HepG2 (cell line): Measurements from ENCODE around the gene ERLEC1. TPM values are rescaled to one million over a fixed set of nuclear protein-coding genes. Genes with fewer than 3 reads are reported as not detected.

Experiments
- DDIT3 ChIP-seq: sonication (generic); formaldehyde crosslinking; IDR thresholded peaks from 2 replicates; pipeline ENCODE4 v1.4.0; 2020; ENCODE audit warnings: mild to moderate bottlenecking, missing genetic modification reagents
- GABPB1 ChIP-seq: IDR thresholded peaks from 2 replicates; pipeline ENCODE4 v1.6.1; 2016; ENCODE audit warnings: mild to moderate bottlenecking, missing genetic modification reagents, moderate library complexity, missing compliant biosample characterization
- GMEB1 ChIP-seq: sonication (generic); formaldehyde crosslinking; IDR thresholded peaks from 2 replicates; pipeline ENCODE4 v1.5.1; 2020; ENCODE audit warnings: missing genetic modification reagents, mild to moderate bottlenecking, borderline replicate concordance
- GPBP1L1 ChIP-seq: sonication (generic); formaldehyde crosslinking; IDR thresholded peaks from 2 replicates; pipeline ENCODE4 v1.5.0; 2020; ENCODE audit warnings: mild to moderate bottlenecking, missing genetic modification reagents
- NFAT5 ChIP-seq: sonication (generic); formaldehyde crosslinking; IDR thresholded peaks from 2 replicates; pipeline ENCODE4 v1.4.0; 2020; ENCODE audit warnings: missing genetic modification reagents
- RARA ChIP-seq: IDR thresholded peaks from 2 replicates; pipeline ENCODE4 v1.6.1; 2016; ENCODE audit warnings: missing genetic modification reagents, missing compliant biosample characterization
- REL ChIP-seq: sonication (generic); formaldehyde crosslinking; conservative IDR thresholded peaks from 2 replicates; pipeline ENCODE4 v1.8.0; 2022; ENCODE audit warnings: mild to moderate bottlenecking, missing genetic modification reagents, moderate library complexity
- SMAD9 ChIP-seq: sonication (generic); formaldehyde crosslinking; IDR thresholded peaks from 2 replicates; pipeline ENCODE4 v1.5.1; 2020; ENCODE audit warnings: mild to moderate bottlenecking, missing genetic modification reagents
- SYNCRIP ChIP-seq: fragments of 200-400 bp; formaldehyde crosslinking; IDR thresholded peaks from 2 replicates; pipeline ENCODE4 v1.6.1; 2018; ENCODE audit warnings: mild to moderate bottlenecking, low read depth, low read length; ENCODE audit not compliant: insufficient read depth
- ZEB1 ChIP-seq: IDR thresholded peaks from 2 replicates; pipeline ENCODE4 v1.6.1; 2012; ENCODE audit warnings: mild to moderate bottlenecking, low read depth, inconsistent platforms; ENCODE audit not compliant: insufficient replicate concordance
- ZHX1 ChIP-seq: sonication (generic); formaldehyde crosslinking; IDR thresholded peaks from 2 replicates; pipeline ENCODE4 v1.8.1; 2022; ENCODE audit warnings: low read depth, mild to moderate bottlenecking, missing genetic modification reagents
- ZKSCAN8 ChIP-seq: IDR thresholded peaks from 2 replicates; pipeline ENCODE4 v1.6.1; 2016; ENCODE audit warnings: borderline replicate concordance, missing genetic modification reagents, missing compliant biosample characterization
- ZNF800 ChIP-seq: sonication (generic); formaldehyde crosslinking; IDR thresholded peaks from 2 replicates; pipeline ENCODE4 v1.4.0; 2020; ENCODE audit warnings: missing genetic modification reagents
- polyA plus RNA-seq, 8 experiments: library from polyadenylated mRNA; depleted of rRNA in 3 of 8; stranded (reverse) in 7 of 8; unstranded in 1 of 8; fragments of >200 nt; fragmentation: Illumina TruSeq in 4 of 8; extraction: Trizol in 4 of 8; gene quantifications; 2 replicates each; pipeline versions ENCODE4 v1.2.1 to v1.2.3, GENCODE V29; 2011 to 2016; ENCODE audit warnings: low read depth in 4 of 8, missing spikeins in 1 of 8, mixed read lengths in 1 of 8; ENCODE audit not compliant: insufficient read depth in 1 of 8
- total RNA-seq, 5 experiments: library from RNA; depleted of rRNA; stranded (reverse); fragments of >200 nt; fragmentation: Illumina TruSeq; extraction: Trizol; gene quantifications; 2 replicates each; pipeline ENCODE4 v1.2.3, GENCODE V29; 2016; ENCODE audit warnings: low read depth in 1 of 5

The ERLEC1 gene
- total and polyA plus RNA-seq, 2 of the 13 experiments (the other 11 are each of a cell fraction or from before 2014, with no cell fraction given) = 87.3 to 88.4 TPM

- TF ChIP-seq GMEB1 (CRISPR knock-in tag) = no peak
- TF ChIP-seq ZEB1 = no peak
- no peak for TF ChIP-seq REL (CRISPR knock-in tag)
- TF ChIP-seq ZHX1 (CRISPR knock-in tag) = no peak
- TF ChIP-seq SYNCRIP = no peak
- TF ChIP-seq GPBP1L1 (CRISPR knock-in tag) = no peak
- TF ChIP-seq SMAD9 (CRISPR knock-in tag) = no peak
- no peak for TF ChIP-seq ZNF800 (CRISPR knock-in tag)
- TF ChIP-seq RARA = peak; percentile 11; the same call in 1 of the 2 replicates
- no peak; the same call in 1 of the 2 replicates for TF ChIP-seq GABPB1 (CRISPR knock-in tag)
- TF ChIP-seq NFAT5 (CRISPR knock-in tag) = no peak
- TF ChIP-seq ZKSCAN8 (CRISPR knock-in tag) = no peak
- no peak for TF ChIP-seq DDIT3 (CRISPR knock-in tag)
These were observed 42.6 kb downstream of the ERLEC1 start (continued) for GRCh38 chr2:53829273-53829979.
